LoVo (cell line): ENCODE data around the gene SPATA31D1.
A peak's percentile ranks its signal among the peaks of the same experiment; 100 is the strongest.

Source experiments
- DNase-seq: peaks from one replicate; pipeline ENCODE4 v3.0.0-alpha.2; 2016; ENCODE audit warnings: low spot score

SPATA31D1 gene

GRCh38 chr9:82022121-82022520 lies 33.5 kb downstream of the SPATA31D1 start:
- no peak for DNase-seq

GRCh38 chr9:82024908-82025307 lies 36.3 kb downstream of the SPATA31D1 start:
- DNase-seq: no peak

GRCh38 chr9:82031538-82032280 lies 43.1 kb downstream of the SPATA31D1 start:
- peak; percentile 21 for DNase-seq

- DNase-seq: no peak
Observed at GRCh38 chr9:82034956-82035731, 46.6 kb downstream of the SPATA31D1 start.

- no peak for DNase-seq
Observed at GRCh38 chr9:82036086-82036485, 47.5 kb downstream of the SPATA31D1 start.

- no peak for DNase-seq
Observed at GRCh38 chr9:82037126-82037525, 48.6 kb downstream of the SPATA31D1 start.

- no peak for DNase-seq
Observed at GRCh38 chr9:82038897-82039296, 50.3 kb downstream of the SPATA31D1 start.
